ENCODE results near the gene CAPZA2.
"Not testable (repeated sequence)": the region's sequence is repeated elsewhere in the genome, so short reads cannot be mapped to it uniquely, and the experiment has no call there.

Gene CAPZA2

GRCh38 chr7:116920359-116920758, 58.0 kb downstream of the CAPZA2 start:
- DNase-seq (ENCODE audit: low spot score), result no peak

GRCh38 chr7:116922545-116922944, 60.2 kb downstream of the CAPZA2 start:
- no peak for DNase-seq (ENCODE audit: low spot score)

GRCh38 chr7:116924741-116925140, 62.4 kb downstream of the CAPZA2 start:
- DNase-seq (ENCODE audit: low spot score), result no peak

GRCh38 chr7:116929021-116929420, 66.6 kb downstream of the CAPZA2 start:
- DNase-seq (ENCODE audit: low spot score), result no peak

- peak; percentile 88 for DNase-seq (ENCODE audit: low spot score)
Observed at GRCh38 chr7:116929914-116930913, 67.8 kb downstream of the CAPZA2 start.

- no peak for DNase-seq (ENCODE audit: low spot score)
Observed at GRCh38 chr7:116932566-116932965, 70.2 kb downstream of the CAPZA2 start.

GRCh38 chr7:116933465-116933864, 71.1 kb downstream of the CAPZA2 start:
- DNase-seq (ENCODE audit: low spot score), result no peak

- no peak for DNase-seq (ENCODE audit: low spot score)
Observed at GRCh38 chr7:116934580-116934979, 72.2 kb downstream of the CAPZA2 start.

- not testable (repeated sequence) for DNase-seq (ENCODE audit: low spot score)
Observed at GRCh38 chr7:116936844-116937243, 74.5 kb downstream of the CAPZA2 start.

GRCh38 chr7:116938678-116939077, 76.3 kb downstream of the CAPZA2 start:
- no peak for DNase-seq (ENCODE audit: low spot score)

GRCh38 chr7:116940689-116941370, 78.4 kb downstream of the CAPZA2 start:
- no peak for DNase-seq (ENCODE audit: low spot score)

GRCh38 chr7:116942504-116942903, 80.1 kb downstream of the CAPZA2 start:
- DNase-seq (ENCODE audit: low spot score), result no peak

GRCh38 chr7:116948934-116949333, 86.5 kb downstream of the CAPZA2 start:
- DNase-seq (ENCODE audit: low spot score), result no peak

GRCh38 chr7:116949941-116950801, 87.8 kb downstream of the CAPZA2 start:
- peak; percentile 78 for DNase-seq (ENCODE audit: low spot score)

- DNase-seq (ENCODE audit: low spot score), result peak; percentile 66
Observed at GRCh38 chr7:116950889-116951351, 88.5 kb downstream of the CAPZA2 start.

GRCh38 chr7:116951366-116952292, 89.2 kb downstream of the CAPZA2 start:
- DNase-seq (ENCODE audit: low spot score), result peak; percentile 60

- peak; percentile 45 for DNase-seq (ENCODE audit: low spot score)
Observed at GRCh38 chr7:116952635-116953371, 90.4 kb downstream of the CAPZA2 start.

- DNase-seq (ENCODE audit: low spot score), result peak; percentile 65
Observed at GRCh38 chr7:116953372-116953905, 91.1 kb downstream of the CAPZA2 start, which contains the start of gene ST7. ST7 (plus strand) TSS chr7:116953501; CDS start chr7:116953541, 40 bp downstream.
